Adrenal gland (tissue), 5 donors: ENCODE data around the gene AKT1S1.

Experiments
- POLR2A ChIP-seq, 2 donors: fragments of 450-650 bp; IDR thresholded peaks; one replicate each; pipeline ENCODE4 v1.6.1; 2017; ENCODE audit warnings: antibody characterized with exemption in 2 of 2, mild to moderate bottlenecking in 2 of 2, moderate library complexity in 1 of 2
- TF ChIP-seq, protein P1 (sequence below), 6 experiments: fragments of 450-650 bp in 4 of 6; fragments of 200-600 bp in 2 of 6; sonication (generic) in 1 of 6; IDR thresholded peaks; 1 replicate in 5 of 6; 2 replicates in 1 of 6; pipeline versions ENCODE4 v1.5.1 to v1.8.0; 2016 to 2021; ENCODE audit warnings: antibody characterized with exemption in 6 of 6, mild to moderate bottlenecking in 2 of 6, moderate library complexity in 1 of 6
- donor health status: DM: no; HTN: no; CAD: no.

DNA sequence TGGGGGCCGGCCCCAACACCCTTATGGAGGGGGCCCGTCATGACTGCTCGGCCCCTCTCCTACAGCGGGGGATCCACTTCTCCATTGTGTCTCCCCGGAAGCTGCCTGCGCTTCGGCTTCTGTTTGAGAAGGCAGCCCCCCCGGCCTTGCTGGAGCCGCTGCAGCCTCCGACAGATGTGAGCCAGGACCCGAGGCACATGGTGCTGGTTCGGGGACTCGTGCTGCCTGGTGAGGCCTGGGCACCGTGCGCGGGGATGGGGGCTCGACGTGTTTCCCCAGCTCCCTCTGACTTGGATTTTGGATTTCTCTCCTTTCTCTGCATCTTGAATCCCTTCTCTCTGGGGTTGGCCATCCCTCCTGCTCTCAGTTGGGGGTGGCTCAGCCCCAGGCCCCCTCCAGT is 47.4 kb downstream of the AKT1S1 start:
- TF ChIP-seq, protein P1, sequence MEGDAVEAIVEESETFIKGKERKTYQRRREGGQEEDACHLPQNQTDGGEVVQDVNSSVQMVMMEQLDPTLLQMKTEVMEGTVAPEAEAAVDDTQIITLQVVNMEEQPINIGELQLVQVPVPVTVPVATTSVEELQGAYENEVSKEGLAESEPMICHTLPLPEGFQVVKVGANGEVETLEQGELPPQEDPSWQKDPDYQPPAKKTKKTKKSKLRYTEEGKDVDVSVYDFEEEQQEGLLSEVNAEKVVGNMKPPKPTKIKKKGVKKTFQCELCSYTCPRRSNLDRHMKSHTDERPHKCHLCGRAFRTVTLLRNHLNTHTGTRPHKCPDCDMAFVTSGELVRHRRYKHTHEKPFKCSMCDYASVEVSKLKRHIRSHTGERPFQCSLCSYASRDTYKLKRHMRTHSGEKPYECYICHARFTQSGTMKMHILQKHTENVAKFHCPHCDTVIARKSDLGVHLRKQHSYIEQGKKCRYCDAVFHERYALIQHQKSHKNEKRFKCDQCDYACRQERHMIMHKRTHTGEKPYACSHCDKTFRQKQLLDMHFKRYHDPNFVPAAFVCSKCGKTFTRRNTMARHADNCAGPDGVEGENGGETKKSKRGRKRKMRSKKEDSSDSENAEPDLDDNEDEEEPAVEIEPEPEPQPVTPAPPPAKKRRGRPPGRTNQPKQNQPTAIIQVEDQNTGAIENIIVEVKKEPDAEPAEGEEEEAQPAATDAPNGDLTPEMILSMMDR (IDR thresholded peaks at IDR 0.05) = no peak
- no peak for TF ChIP-seq POLR2A (IDR thresholded peaks at IDR 0.05)
